SU-DHL-6 (cell line): Measurements from ENCODE around the gene FOXP4.

Source experiments
- H2AFZ ChIP-seq: fragments of 200-600 bp; sonication (generic); 2 replicates; pipeline ENCODE4 v1.6.1; 2014; ENCODE audit warnings: low read depth, mild to moderate bottlenecking, moderate library complexity, mixed read lengths, antibody characterized with exemption, low read length; ENCODE audit not compliant: severe bottlenecking
- H3F3A ChIP-seq: fragments of 200-600 bp; shearing (Covaris generic); 2 replicates; pipeline ENCODE4 v1.6.0; 2016; ENCODE audit warnings: antibody characterized with exemption, mild to moderate bottlenecking; ENCODE audit not compliant: insufficient read depth
- H3K27ac ChIP-seq: fragments of 200-600 bp; sonication (generic); 2 replicates; pipeline ENCODE4 v1.5.1; 2016; ENCODE audit warnings: low read depth, mild to moderate bottlenecking, low read length, moderate library complexity, mixed read lengths
- H3K27me3 ChIP-seq: fragments of 200-600 bp; sonication (generic), shearing (Covaris generic); 2 replicates; pipeline ENCODE4 v1.6.0; 2014; ENCODE audit warnings: mild to moderate bottlenecking, low read length
- H3K36me3 ChIP-seq: fragments of 200-600 bp; sonication (generic); 2 replicates; pipeline ENCODE4 v1.6.1; 2014; ENCODE audit warnings: mild to moderate bottlenecking, low read length, mixed read lengths
- H3K4me2 ChIP-seq: fragments of 300-600, 200-600 bp; shearing (Covaris generic), sonication (generic); 2 replicates; pipeline ENCODE4 v1.6.0; 2014; ENCODE audit warnings: low read length, low read depth, mild to moderate bottlenecking; ENCODE audit not compliant: poor library complexity, severe bottlenecking
- H3K4me3 ChIP-seq: fragments of 200-600 bp; sonication (generic); 2 replicates; pipeline ENCODE4 v1.5.1; 2014; ENCODE audit warnings: antibody characterized with exemption, low read length, mild to moderate bottlenecking, mixed read lengths; ENCODE audit not compliant: insufficient read depth, poor library complexity, severe bottlenecking
- H3K79me2 ChIP-seq: fragments of 200-600 bp; sonication (generic); 2 replicates; pipeline ENCODE4 v1.6.1; 2014; ENCODE audit warnings: mild to moderate bottlenecking, low read length, moderate library complexity; ENCODE audit not compliant: insufficient read depth
- H3K9ac ChIP-seq: fragments of 200-600 bp; sonication (generic); 2 replicates; pipeline ENCODE4 v1.7.0; 2014; ENCODE audit warnings: mild to moderate bottlenecking, low read length
- H3K9me2 ChIP-seq: fragments of 200-600 bp; sonication (generic); replicated peaks from 2 replicates; pipeline ENCODE4 v1.6.1; 2014; ENCODE audit warnings: low read length; ENCODE audit not compliant: insufficient read depth
- H3K9me3 ChIP-seq: fragments of 200-600 bp; sonication (generic); 2 replicates; pipeline ENCODE4 v1.6.1; 2014; ENCODE audit warnings: low read length, mixed read lengths; ENCODE audit not compliant: insufficient read depth
- H4K20me1 ChIP-seq: fragments of 200-600 bp; sonication (generic); 2 replicates; pipeline ENCODE4 v1.6.1; 2014; ENCODE audit warnings: low read depth, mild to moderate bottlenecking, antibody characterized with exemption, low read length, moderate library complexity, mixed read lengths
- EZH2phosphoT487 ChIP-seq: fragments of 200-600 bp; sonication (generic), shearing (Covaris generic); conservative IDR thresholded peaks from 2 replicates; pipeline ENCODE4 v1.6.1; 2018; ENCODE audit warnings: mild to moderate bottlenecking, antibody characterized with exemption, low read length, moderate library complexity, mixed read lengths
- TF ChIP-seq, protein P1 (sequence below): fragments of 200-600 bp; sonication (generic); IDR thresholded peaks from one replicate; pipeline ENCODE4 v1.5.1; 2017; ENCODE audit warnings: antibody characterized with exemption, mild to moderate bottlenecking, low read length, moderate library complexity; ENCODE audit not compliant: insufficient read depth, poor library complexity, severe bottlenecking

FOXP4 gene

DNA sequence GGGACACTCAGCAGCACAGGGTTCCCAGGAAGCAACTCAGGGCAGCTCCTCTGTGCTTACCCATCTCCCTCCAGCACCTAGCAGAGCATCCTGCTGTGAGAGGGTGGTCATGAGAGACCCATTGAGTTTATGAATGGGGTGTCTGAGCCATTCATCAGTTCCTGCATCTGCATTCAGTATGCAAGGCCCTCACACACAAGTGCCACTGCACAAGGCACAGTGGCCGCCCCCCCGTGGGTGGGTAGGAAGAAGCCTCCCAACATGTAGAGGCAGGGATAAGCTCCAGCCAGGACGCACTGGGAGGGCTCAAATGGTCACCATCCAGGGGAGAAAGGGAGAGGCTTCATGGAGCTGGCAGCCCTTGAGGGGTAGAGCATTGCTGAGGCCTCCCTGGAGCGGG is 43.0 kb downstream of the FOXP4 start:
- H2AFZ ChIP-seq, result no peak overlapping the region
- H3K27me3 ChIP-seq, result no peaks in the 10 kb centered on the region
- TF ChIP-seq EZH2phosphoT487, result no peak
- H3K4me2 ChIP-seq, result no peak overlapping the region
- no peaks in the 10 kb centered on the region for H3K9me2 ChIP-seq
- H3K36me3 ChIP-seq, result no peaks in the 10 kb centered on the region
- no peak overlapping the region for H3K4me3 ChIP-seq
- no peaks in the 10 kb centered on the region for H3F3A ChIP-seq
- H3K27ac ChIP-seq, result no peak overlapping the region
- no peaks in the 10 kb centered on the region for H3K79me2 ChIP-seq
- no peaks in the 10 kb centered on the region for H4K20me1 ChIP-seq
- no peak overlapping the region for H3K9ac ChIP-seq
- H3K9me3 ChIP-seq, result no peaks in the 10 kb centered on the region

DNA sequence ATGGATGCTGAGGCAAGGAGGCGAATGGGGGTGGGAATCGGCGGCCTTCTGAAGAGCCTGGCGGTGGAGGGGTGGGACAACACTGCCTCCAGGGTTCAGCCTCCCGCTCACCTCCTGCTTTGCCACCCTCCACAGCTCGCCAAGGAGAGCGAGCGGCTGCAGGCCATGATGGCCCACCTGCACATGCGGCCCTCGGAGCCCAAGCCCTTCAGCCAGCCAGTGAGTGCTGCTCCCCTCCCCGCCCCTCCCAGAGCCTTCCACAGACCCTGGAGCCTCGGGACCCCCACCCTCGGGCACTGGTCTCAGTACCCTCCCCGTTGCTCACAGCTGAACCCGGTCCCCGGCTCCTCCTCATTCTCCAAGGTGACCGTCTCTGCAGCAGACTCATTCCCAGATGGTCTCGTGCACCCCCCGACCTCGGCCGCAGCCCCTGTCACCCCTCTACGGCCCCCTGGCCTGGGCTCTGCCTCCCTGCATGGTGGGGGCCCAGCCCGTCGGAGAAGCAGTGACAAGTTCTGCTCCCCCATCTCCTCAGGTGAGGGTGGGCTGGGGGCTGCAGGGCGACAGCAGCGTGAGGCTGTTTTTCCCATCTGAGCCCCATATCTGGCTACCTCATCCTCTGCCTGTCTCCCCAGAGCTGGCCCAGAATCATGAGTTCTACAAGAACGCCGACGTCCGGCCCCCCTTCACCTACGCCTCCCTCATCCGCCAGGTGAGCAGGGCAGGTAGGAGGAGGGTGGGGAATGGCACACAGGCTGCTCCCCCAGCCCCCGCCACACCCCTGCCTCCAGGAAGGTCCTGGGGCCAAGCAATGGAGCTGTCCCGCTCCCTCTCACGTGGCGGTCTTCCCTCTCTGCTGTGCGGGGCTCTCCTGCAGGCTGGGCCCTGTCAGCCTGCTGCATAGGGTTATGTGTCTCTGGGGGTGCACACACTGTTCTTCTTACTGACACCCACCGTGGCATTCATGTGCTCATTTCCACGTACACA is 43.7 kb downstream of the FOXP4 start:
- Histone ChIP-seq H3K79me2 (no peaks in the 10 kb centered on the region), H3F3A (no peaks in the 10 kb centered on the region), H3K36me3 (no peaks in the 10 kb centered on the region), H3K9ac (no peak overlapping the region), H3K27ac (no peak overlapping the region), H3K9me3 (no peaks in the 10 kb centered on the region), H4K20me1 (no peaks in the 10 kb centered on the region), H3K9me2 (no peaks in the 10 kb centered on the region), H3K4me2 (no peak overlapping the region), H3K4me3 (no peak overlapping the region), H2AFZ (no peak overlapping the region), H3K27me3 (no peaks in the 10 kb centered on the region)
- TF ChIP-seq, protein P1, sequence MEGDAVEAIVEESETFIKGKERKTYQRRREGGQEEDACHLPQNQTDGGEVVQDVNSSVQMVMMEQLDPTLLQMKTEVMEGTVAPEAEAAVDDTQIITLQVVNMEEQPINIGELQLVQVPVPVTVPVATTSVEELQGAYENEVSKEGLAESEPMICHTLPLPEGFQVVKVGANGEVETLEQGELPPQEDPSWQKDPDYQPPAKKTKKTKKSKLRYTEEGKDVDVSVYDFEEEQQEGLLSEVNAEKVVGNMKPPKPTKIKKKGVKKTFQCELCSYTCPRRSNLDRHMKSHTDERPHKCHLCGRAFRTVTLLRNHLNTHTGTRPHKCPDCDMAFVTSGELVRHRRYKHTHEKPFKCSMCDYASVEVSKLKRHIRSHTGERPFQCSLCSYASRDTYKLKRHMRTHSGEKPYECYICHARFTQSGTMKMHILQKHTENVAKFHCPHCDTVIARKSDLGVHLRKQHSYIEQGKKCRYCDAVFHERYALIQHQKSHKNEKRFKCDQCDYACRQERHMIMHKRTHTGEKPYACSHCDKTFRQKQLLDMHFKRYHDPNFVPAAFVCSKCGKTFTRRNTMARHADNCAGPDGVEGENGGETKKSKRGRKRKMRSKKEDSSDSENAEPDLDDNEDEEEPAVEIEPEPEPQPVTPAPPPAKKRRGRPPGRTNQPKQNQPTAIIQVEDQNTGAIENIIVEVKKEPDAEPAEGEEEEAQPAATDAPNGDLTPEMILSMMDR, result no peak
- TF ChIP-seq EZH2phosphoT487, result no peak

DNA sequence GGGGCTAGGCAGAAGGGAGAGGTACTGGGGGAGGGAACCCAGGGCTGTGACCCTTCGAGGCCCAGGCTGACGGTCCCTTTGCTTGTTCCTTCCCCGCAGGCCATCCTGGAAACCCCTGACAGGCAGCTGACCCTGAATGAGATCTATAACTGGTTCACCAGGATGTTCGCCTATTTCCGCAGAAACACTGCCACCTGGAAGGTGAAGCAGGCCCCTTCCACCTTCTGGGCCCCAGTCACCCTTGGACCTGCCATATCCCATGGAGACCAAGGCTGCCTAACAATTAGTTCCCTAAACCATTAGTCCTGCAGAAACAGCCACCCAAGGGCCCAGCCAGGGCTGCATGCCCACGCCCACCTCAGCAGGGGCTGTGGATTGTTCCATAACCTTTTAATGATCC is 44.9 kb downstream of the FOXP4 start:
- TF ChIP-seq, protein P1, result no peak
- TF ChIP-seq EZH2phosphoT487, result no peak
- no peaks in the 10 kb centered on the region for H3K36me3 ChIP-seq

More for the DNA sequence above, 44.9 kb downstream of the FOXP4 start:
- no peaks in the 10 kb centered on the region for H3K9me2 ChIP-seq
- no peak overlapping the region for H2AFZ ChIP-seq
- H3K27ac ChIP-seq, result no peak overlapping the region
- H3K4me3 ChIP-seq, result no peak overlapping the region
- H3K9me3 ChIP-seq, result no peaks in the 10 kb centered on the region
- H4K20me1 ChIP-seq, result no peaks in the 10 kb centered on the region
- no peak overlapping the region for H3K9ac ChIP-seq
- H3K4me2 ChIP-seq, result no peak overlapping the region
- H3K79me2 ChIP-seq, result no peaks in the 10 kb centered on the region
- H3K27me3 ChIP-seq, result no peaks in the 10 kb centered on the region
- H3F3A ChIP-seq, result no peaks in the 10 kb centered on the region
